Measurements from ENCODE around the gene PPIE.
"Not testable (repeated sequence)": the region's sequence is repeated elsewhere in the genome, so short reads cannot be mapped to it uniquely, and the experiment has no call there.

- TF ChIP-seq CTCF (IDR thresholded peaks at IDR 0.05); POLR2A (IDR thresholded peaks at IDR 0.05); POLR2AphosphoS5 (IDR thresholded peaks at IDR 0.05); EP300 (IDR thresholded peaks at IDR 0.05; ENCODE audit: low read depth): not testable (repeated sequence)
These were observed 27.8 kb downstream of the PPIE start for GRCh38 chr1:39766466-39766865.

All from transverse colon (tissue), 4 donors.